ENCODE results near the gene SLCO2A1.

- TF ChIP-seq EZH2phosphoT487 (IDR thresholded peaks at IDR 0.05; ENCODE audit: insufficient read depth, low read depth) (no peak), EZH2 (IDR thresholded peaks at IDR 0.05; ENCODE audit: insufficient read depth, poor library complexity, severe bottlenecking) (no peak)
Observed at GRCh38 chr3:133991209-133991608, 38.5 kb downstream of the SLCO2A1 start.

All from GM23248 (cell line).